B cell (primary cell): ENCODE data around the gene C1orf115.

ENCODE experiments used
- EZH2 ChIP-seq: IDR thresholded peaks from 2 replicates; pipeline ENCODE4 v1.6.1; 2012; ENCODE audit warnings: borderline replicate concordance, low read depth, mild to moderate bottlenecking, moderate library complexity, low read length; ENCODE audit not compliant: insufficient read depth, poor library complexity, severe bottlenecking
- TF ChIP-seq, protein P1 (sequence below): fragments of 200-600 bp; IDR thresholded peaks from one replicate; pipeline ENCODE4 v1.8.0; 2022; ENCODE audit warnings: antibody characterized with exemption, mild to moderate bottlenecking

DNA sequence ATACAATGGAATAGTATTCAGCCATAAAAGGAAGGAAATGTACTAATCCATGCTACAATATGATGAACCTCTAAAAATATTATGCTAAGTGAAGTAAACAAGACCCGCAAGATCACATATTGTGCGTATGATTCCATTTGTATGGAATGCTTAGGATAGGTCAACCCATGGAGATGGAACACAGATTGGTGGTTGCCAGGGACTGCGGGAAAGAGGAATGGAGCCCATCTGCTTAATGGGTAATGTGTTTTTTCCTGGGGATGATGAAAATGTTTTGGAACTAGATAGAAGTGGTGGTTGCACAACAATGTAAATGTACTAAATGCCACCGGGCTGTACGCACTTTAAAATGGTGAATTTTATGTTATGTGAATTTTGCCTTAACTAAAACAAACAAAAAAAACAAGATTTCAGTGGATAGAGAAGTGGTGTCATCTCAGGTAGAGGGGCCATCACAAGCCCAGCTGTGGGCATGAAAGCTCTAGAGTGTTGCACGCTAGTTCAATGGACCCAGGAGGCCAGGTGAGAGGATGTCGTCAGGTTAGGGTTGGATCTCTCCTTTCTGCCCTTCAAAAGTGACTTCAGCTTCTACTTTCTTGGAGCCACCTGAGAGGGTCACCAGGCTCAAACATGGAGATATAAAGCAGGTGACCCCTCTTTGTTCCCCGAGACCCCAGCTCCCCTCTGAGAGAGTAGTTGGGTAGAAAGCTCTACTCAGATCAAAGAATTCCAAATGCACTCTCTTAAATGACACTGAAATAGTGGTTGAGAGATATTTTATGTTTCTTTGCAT, 2.5 kb downstream of the C1orf115 start:
- TF ChIP-seq, protein P1, sequence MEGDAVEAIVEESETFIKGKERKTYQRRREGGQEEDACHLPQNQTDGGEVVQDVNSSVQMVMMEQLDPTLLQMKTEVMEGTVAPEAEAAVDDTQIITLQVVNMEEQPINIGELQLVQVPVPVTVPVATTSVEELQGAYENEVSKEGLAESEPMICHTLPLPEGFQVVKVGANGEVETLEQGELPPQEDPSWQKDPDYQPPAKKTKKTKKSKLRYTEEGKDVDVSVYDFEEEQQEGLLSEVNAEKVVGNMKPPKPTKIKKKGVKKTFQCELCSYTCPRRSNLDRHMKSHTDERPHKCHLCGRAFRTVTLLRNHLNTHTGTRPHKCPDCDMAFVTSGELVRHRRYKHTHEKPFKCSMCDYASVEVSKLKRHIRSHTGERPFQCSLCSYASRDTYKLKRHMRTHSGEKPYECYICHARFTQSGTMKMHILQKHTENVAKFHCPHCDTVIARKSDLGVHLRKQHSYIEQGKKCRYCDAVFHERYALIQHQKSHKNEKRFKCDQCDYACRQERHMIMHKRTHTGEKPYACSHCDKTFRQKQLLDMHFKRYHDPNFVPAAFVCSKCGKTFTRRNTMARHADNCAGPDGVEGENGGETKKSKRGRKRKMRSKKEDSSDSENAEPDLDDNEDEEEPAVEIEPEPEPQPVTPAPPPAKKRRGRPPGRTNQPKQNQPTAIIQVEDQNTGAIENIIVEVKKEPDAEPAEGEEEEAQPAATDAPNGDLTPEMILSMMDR: no peak
- TF ChIP-seq EZH2: no peak
